ENCODE measurements around the gene TREML2.

TREML2 gene

GRCh38 chr6:41175084-41175483 lies 25.9 kb downstream of the TREML2 start:
- H3K9ac ChIP-seq (ENCODE audit: low read depth, low read length): no peak overlapping the region
- no peaks in the 10 kb centered on the region for H3K9me3 ChIP-seq (ENCODE audit: control insufficient read depth, insufficient read depth, low read length)
- no peaks in the 10 kb centered on the region for H3K36me3 ChIP-seq (ENCODE audit: insufficient read depth, low read length)
- H3K4me1 ChIP-seq (ENCODE audit: insufficient read depth, low read length): peaks cover 12% of the 10 kb centered on the region; the same call in 1 of the 2 replicates

- H3K4me1 ChIP-seq (ENCODE audit: insufficient read depth, low read length): peaks cover 12% of the 10 kb centered on the region; the same call in 1 of the 2 replicates
- no peaks in the 10 kb centered on the region for H3K9me3 ChIP-seq (ENCODE audit: control insufficient read depth, insufficient read depth, low read length)
- H3K9ac ChIP-seq (ENCODE audit: low read depth, low read length): no peak overlapping the region
- H3K36me3 ChIP-seq (ENCODE audit: insufficient read depth, low read length): no peaks in the 10 kb centered on the region
These were observed 26.3 kb downstream of the TREML2 start for GRCh38 chr6:41174610-41175009.

DNA sequence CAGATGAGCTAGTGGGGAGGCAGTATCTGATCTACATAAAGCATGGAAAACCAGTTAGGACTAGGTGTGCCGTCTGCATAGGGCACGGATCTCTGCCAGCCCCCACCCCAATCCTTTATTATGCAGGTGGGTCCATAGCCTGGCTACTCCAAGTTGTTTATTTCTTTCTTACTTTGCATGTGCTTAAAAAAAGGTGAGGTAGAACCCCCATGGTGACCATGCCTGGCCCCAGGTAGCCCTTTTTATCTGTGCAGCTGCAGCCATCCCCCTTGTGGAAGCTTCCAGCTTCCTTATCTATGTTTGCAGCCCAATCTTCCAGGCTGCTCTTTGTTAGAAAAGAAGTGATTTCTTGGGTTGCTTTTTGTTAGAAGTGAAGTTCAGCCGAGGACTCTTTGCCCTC lies 29.0 kb downstream of the TREML2 start:
- Histone ChIP-seq H3K9ac (ENCODE audit: low read depth, low read length) (no peak overlapping the region), H3K4me1 (ENCODE audit: insufficient read depth, low read length) (peaks cover 12% of the 10 kb centered on the region; the same call in 1 of the 2 replicates), H3K36me3 (ENCODE audit: insufficient read depth, low read length) (no peaks in the 10 kb centered on the region), H3K9me3 (ENCODE audit: control insufficient read depth, insufficient read depth, low read length) (no peaks in the 10 kb centered on the region)

DNA sequence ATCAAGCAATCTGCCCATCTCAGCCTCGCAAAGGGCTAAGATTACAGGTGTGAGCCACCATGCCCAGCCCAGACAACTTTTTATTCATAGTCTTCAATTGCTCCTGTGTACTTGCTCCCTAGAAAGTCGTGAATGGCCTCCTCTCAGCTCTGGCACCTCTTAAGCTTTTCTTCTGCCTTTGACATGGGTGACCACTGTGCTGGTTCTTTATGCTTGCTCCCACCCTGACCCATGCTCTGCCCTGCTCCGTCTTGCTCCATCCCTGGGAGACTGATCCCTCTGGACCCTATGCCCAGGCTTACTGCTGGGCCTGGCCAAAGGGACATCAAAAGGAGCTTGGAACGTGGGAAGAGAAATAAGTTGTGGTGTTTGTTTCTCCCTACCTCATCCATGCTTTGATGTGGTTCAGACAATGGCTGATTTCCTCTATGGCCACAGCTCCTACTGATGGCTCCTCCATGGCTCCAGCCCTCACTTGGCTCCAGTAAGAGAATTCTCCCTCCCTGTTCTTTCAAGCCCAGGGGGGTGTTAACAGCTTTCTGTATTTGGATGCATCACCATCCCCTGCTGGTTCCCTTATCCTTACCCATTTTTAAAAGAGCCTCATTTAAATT lies 30.3 kb downstream of the TREML2 start:
- Histone ChIP-seq H3K9ac (ENCODE audit: low read depth, low read length) (no peak overlapping the region), H3K36me3 (ENCODE audit: insufficient read depth, low read length) (no peaks in the 10 kb centered on the region), H3K9me3 (ENCODE audit: control insufficient read depth, insufficient read depth, low read length) (no peaks in the 10 kb centered on the region), H3K4me1 (ENCODE audit: insufficient read depth, low read length) (peaks cover 12% of the 10 kb centered on the region; the same call in 1 of the 2 replicates)

DNA sequence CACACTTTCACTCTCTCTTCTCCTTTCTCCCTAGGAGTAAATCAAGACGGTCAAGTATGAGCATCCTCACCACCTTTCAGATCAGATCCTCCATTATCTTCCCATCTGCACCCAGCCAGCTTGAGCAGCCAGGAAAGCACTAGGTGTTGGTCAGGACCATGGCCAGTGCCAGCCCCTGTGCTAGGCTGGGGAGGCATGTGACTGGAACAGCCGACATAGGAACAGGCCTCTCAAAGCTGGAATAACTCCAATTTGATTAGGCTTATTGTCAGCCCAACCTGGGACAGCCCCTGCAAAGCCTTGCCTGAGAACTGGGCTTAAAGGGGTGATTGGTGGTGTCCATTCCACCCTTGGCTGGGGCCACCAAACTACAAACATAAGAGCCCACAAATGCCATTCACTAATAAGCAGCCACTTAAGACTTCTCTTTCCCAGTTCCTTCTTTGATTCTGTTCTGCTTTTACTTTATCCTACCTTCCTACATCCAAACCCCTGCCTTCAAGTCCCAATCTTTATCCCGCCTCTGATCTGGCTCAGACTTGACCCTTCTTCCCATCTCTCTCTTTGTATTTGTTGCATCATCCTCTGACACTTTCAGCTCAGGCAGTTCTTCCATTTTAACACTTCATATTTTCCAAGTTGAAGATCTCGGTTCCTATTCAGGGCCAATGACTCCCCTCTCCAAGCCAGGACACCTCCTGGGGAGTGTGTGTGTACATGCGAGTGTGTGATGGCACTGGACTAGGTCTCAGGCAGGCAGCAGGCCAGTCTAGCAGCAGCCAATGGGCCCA lies 33.6 kb downstream of the TREML2 start:
- Histone ChIP-seq H3K4me1 (ENCODE audit: insufficient read depth, low read length) (peaks cover 12% of the 10 kb centered on the region; the same call in 1 of the 2 replicates), H3K9me3 (ENCODE audit: control insufficient read depth, insufficient read depth, low read length) (no peaks in the 10 kb centered on the region), H3K36me3 (ENCODE audit: insufficient read depth, low read length) (no peaks in the 10 kb centered on the region), H3K9ac (ENCODE audit: low read depth, low read length) (no peak overlapping the region)

GRCh38 chr6:41164551-41165120 lies 36.3 kb downstream of the TREML2 start:
- Histone ChIP-seq H3K9ac (ENCODE audit: low read depth, low read length) (no peak overlapping the region), H3K36me3 (ENCODE audit: insufficient read depth, low read length) (no peaks in the 10 kb centered on the region), H3K9me3 (ENCODE audit: control insufficient read depth, insufficient read depth, low read length) (no peaks in the 10 kb centered on the region), H3K4me1 (ENCODE audit: insufficient read depth, low read length) (no peaks in the 10 kb centered on the region)

- H3K36me3 ChIP-seq (ENCODE audit: insufficient read depth, low read length): no peaks in the 10 kb centered on the region
- no peaks in the 10 kb centered on the region for H3K9me3 ChIP-seq (ENCODE audit: control insufficient read depth, insufficient read depth, low read length)
- no peak overlapping the region for H3K9ac ChIP-seq (ENCODE audit: low read depth, low read length)
- H3K4me1 ChIP-seq (ENCODE audit: insufficient read depth, low read length): no peaks in the 10 kb centered on the region
These were observed 37.6 kb downstream of the TREML2 start for GRCh38 chr6:41163419-41163717.

- no peaks in the 10 kb centered on the region for H3K9me3 ChIP-seq (ENCODE audit: control insufficient read depth, insufficient read depth, low read length)
- no peak within 1 kb of the TSS for H3K9ac ChIP-seq (ENCODE audit: low read depth, low read length)
- no peaks in the 10 kb centered on the region for H3K36me3 ChIP-seq (ENCODE audit: insufficient read depth, low read length)
- H3K4me1 ChIP-seq (ENCODE audit: insufficient read depth, low read length): no peaks in the 10 kb centered on the region
These were observed 38.1 kb downstream of the TREML2 start, which contains the start of gene TREM2 for GRCh38 chr6:41162687-41163418. Gene TREM2, minus strand, starts transcription at chr6:41163116. Its CDS starts 34 bp downstream, at chr6:41163082.

DNA sequence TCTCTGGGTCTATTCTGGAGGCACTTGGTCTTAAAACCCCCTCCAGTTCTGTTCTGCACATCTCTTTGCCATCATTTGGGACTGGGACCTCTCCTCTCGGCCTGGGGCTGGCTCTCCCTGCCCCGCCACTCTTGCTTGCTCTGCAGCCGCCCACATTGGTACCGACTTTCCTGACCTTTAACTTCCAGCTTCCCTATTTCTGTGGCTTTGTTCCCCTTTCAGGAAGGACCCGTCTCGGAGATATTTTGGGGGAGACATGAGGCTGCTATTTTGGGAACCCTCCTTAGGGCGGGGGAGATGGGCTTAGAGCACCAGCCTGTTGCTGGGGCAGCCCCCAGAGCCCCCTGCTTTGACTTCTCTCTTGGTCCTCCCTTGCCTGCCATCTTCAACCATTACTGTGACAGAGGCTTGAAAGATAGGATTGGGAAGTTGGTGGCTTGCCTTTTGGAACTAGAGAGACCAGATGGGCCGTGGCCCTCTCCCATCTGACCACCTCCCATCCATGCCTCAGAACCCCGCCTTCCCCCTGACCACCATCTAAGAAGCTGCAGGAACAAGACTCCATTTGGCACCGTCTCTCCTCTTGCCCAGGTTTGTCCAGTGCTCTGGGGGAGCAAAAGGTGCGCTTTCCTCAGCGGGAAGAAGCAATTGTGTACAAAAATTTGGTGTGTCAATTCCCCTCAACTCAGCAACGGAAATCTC lies 38.9 kb downstream of the TREML2 start:
- no peak overlapping the region for H3K9ac ChIP-seq (ENCODE audit: low read depth, low read length)
- H3K9me3 ChIP-seq (ENCODE audit: control insufficient read depth, insufficient read depth, low read length): no peaks in the 10 kb centered on the region
- H3K36me3 ChIP-seq (ENCODE audit: insufficient read depth, low read length): no peaks in the 10 kb centered on the region
- H3K4me1 ChIP-seq (ENCODE audit: insufficient read depth, low read length): no peaks in the 10 kb centered on the region

DNA sequence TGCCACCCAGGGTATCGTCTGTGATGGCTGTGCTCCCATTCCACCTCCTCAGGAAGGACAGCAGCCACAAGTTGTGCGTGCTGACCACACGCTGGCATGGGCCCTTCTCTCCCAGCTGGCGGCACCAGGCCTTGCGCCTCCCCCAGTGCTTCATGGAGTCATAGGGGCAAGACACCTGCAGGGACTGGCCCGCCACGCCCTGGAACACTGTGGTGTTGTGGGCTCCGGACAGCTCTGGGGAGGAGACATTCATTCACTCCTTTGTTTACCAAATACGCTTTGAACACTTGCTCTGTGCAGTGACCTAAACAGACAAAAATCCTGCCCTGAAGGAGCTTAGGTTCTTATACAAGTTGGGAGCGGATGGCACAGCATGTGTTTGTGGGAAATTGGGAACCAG lies 39.6 kb downstream of the TREML2 start:
- H3K9ac ChIP-seq (ENCODE audit: low read depth, low read length): no peak overlapping the region
- no peaks in the 10 kb centered on the region for H3K4me1 ChIP-seq (ENCODE audit: insufficient read depth, low read length)
- no peaks in the 10 kb centered on the region for H3K36me3 ChIP-seq (ENCODE audit: insufficient read depth, low read length)
- no peaks in the 10 kb centered on the region for H3K9me3 ChIP-seq (ENCODE audit: control insufficient read depth, insufficient read depth, low read length)

- Histone ChIP-seq H3K4me1 (ENCODE audit: insufficient read depth, low read length) (no peaks in the 10 kb centered on the region), H3K9me3 (ENCODE audit: control insufficient read depth, insufficient read depth, low read length) (no peaks in the 10 kb centered on the region), H3K36me3 (ENCODE audit: insufficient read depth, low read length) (no peaks in the 10 kb centered on the region), H3K9ac (ENCODE audit: low read depth, low read length) (no peak overlapping the region)
These were observed 40.0 kb downstream of the TREML2 start for GRCh38 chr6:41160933-41161332.

DNA sequence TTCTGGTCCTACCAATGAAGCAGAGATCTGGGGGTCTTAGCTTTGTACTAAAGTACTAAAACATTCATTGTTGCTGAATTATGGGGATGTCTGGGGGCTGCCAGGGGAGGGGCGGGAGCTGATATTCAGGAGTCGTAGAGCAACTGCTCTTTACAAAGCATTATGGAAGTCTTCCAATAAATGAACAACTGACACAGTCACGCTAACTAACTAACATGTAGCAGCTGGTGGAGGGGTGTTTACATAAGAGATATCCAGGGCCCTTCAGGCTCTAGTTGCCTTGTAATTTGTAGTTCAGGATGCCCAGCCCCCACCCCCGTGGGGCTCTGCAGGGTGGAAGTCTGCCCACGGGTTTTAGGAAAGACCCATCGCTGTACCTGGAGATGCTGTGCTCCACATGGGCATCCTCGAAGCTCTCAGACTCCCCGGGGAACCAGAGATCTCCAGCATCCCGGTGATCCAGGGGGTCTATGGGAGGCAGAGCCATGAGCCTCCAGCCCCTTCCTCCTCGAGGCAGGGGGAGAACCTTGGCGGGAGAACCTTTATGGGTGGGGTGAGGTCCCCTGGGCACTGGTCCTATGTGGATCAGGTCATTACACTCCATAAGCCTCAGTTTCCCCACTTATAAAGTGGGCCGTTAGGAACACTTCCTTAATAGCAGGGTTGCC lies 41.4 kb downstream of the TREML2 start:
- H3K36me3 ChIP-seq (ENCODE audit: insufficient read depth, low read length): no peaks in the 10 kb centered on the region
- no peaks in the 10 kb centered on the region for H3K9me3 ChIP-seq (ENCODE audit: control insufficient read depth, insufficient read depth, low read length)
- H3K9ac ChIP-seq (ENCODE audit: low read depth, low read length): no peak overlapping the region
- no peaks in the 10 kb centered on the region for H3K4me1 ChIP-seq (ENCODE audit: insufficient read depth, low read length)

GRCh38 chr6:41157323-41157722 lies 43.6 kb downstream of the TREML2 start:
- H3K36me3 ChIP-seq (ENCODE audit: insufficient read depth, low read length): no peaks in the 10 kb centered on the region
- no peaks in the 10 kb centered on the region for H3K9me3 ChIP-seq (ENCODE audit: control insufficient read depth, insufficient read depth, low read length)
- no peaks in the 10 kb centered on the region for H3K4me1 ChIP-seq (ENCODE audit: insufficient read depth, low read length)
- H3K9ac ChIP-seq (ENCODE audit: low read depth, low read length): no peak overlapping the region

GRCh38 chr6:41156771-41157170 lies 44.2 kb downstream of the TREML2 start:
- H3K36me3 ChIP-seq (ENCODE audit: insufficient read depth, low read length): no peaks in the 10 kb centered on the region
- no peaks in the 10 kb centered on the region for H3K4me1 ChIP-seq (ENCODE audit: insufficient read depth, low read length)
- no peak overlapping the region for H3K9ac ChIP-seq (ENCODE audit: low read depth, low read length)
- no peaks in the 10 kb centered on the region for H3K9me3 ChIP-seq (ENCODE audit: control insufficient read depth, insufficient read depth, low read length)

All from ES-I3 (cell line).